Keratinocyte (primary cell): Measurements from ENCODE around the gene SIN3B. TPM values are rescaled to one million over a fixed set of nuclear protein-coding genes. Genes with fewer than 3 reads are reported as not detected.

Source experiments
- DNase-seq: peaks from one replicate; pipeline ENCODE4 v3.0.0-alpha.2; 2011; ENCODE audit warnings: low read depth, missing footprints, low spot score
- FAIRE-seq: peaks from 2 replicates; lab custom pipeline; 2011; peaks lifted over from hg19 to GRCh38; lab: Jason Lieb, UNC
- H2AFZ ChIP-seq: 2 replicates; pipeline ENCODE4 v1.6.0; 2012; ENCODE audit warnings: low read length, control low read depth, inconsistent platforms; ENCODE audit not compliant: control insufficient read depth
- H3K27ac ChIP-seq: 2 replicates; pipeline ENCODE4 v1.5.1; 2011; ENCODE audit warnings: low read length; ENCODE audit not compliant: control insufficient read depth, insufficient read depth
- H3K27me3 ChIP-seq: 3 replicates; pipeline ENCODE4 v1.6.0; 2011; ENCODE audit warnings: low read length; ENCODE audit not compliant: control insufficient read depth, insufficient read depth; ENCODE audit errors: extremely low read depth
- H3K36me3 ChIP-seq, 2 experiments: 2 replicates in 1 of 2; 3 replicates in 1 of 2; pipeline ENCODE4 v1.5.1; 2011; ENCODE audit warnings: low read length in 2 of 2, mild to moderate bottlenecking in 1 of 2; ENCODE audit not compliant: control insufficient read depth in 2 of 2, insufficient read depth in 2 of 2; ENCODE audit errors: extremely low read depth in 1 of 2
- H3K4me1 ChIP-seq: 3 replicates; pipeline ENCODE4 v1.5.1; 2011; ENCODE audit warnings: low read length; ENCODE audit not compliant: control insufficient read depth, insufficient read depth; ENCODE audit errors: extremely low read depth
- H3K4me2 ChIP-seq: 3 replicates; pipeline ENCODE4 v1.6.0; 2011; ENCODE audit warnings: low read depth, low read length; ENCODE audit not compliant: control insufficient read depth, insufficient read depth; ENCODE audit errors: extremely low read depth
- H3K4me3 ChIP-seq, 3 experiments: fragments of 200-600 bp in 1 of 3; sonication (generic) in 1 of 3; 2 replicates in 2 of 3; 3 replicates in 1 of 3; pipeline ENCODE4 v1.5.1; 2011 to 2016; ENCODE audit warnings: low read length in 3 of 3, mild to moderate bottlenecking in 3 of 3, control low read depth in 2 of 3, inconsistent platforms in 1 of 3, low read depth in 1 of 3, mixed read lengths in 1 of 3, mixed run types in 1 of 3, moderate library complexity in 1 of 3; ENCODE audit not compliant: control insufficient read depth in 2 of 3, insufficient read depth in 2 of 3; ENCODE audit errors: extremely low read depth in 1 of 3
- H3K79me2 ChIP-seq: 2 replicates; pipeline ENCODE4 v1.6.0; 2012; ENCODE audit warnings: low read length; ENCODE audit not compliant: control insufficient read depth, insufficient read depth
- H3K9ac ChIP-seq: 3 replicates; pipeline ENCODE4 v1.6.0; 2011; ENCODE audit warnings: low read length; ENCODE audit not compliant: control insufficient read depth, insufficient read depth; ENCODE audit errors: extremely low read depth
- H3K9me1 ChIP-seq: 3 replicates; pipeline ENCODE4 v1.6.0; 2011; ENCODE audit warnings: low read length; ENCODE audit not compliant: control insufficient read depth, insufficient read depth; ENCODE audit errors: extremely low read depth
- H3K9me3 ChIP-seq: 2 replicates; pipeline ENCODE4 v1.5.1; 2012; ENCODE audit warnings: low read depth, low read length; ENCODE audit not compliant: control insufficient read depth
- H4K20me1 ChIP-seq: 3 replicates; pipeline ENCODE4 v1.6.0; 2011; ENCODE audit warnings: low read length; ENCODE audit not compliant: control insufficient read depth, insufficient read depth; ENCODE audit errors: extremely low read depth
- CTCF ChIP-seq, 3 experiments: IDR thresholded peaks in 1 of 3; conservative IDR thresholded peaks in 1 of 3; optimal IDR thresholded peaks in 1 of 3; 2 replicates in 2 of 3; 3 replicates in 1 of 3; pipeline versions ENCODE3 to v1.5.1; 2011; ENCODE audit warnings: low read length in 3 of 3, mild to moderate bottlenecking in 3 of 3, moderate library complexity in 2 of 3, control low read depth in 1 of 3, inconsistent platforms in 1 of 3; ENCODE audit not compliant: insufficient read depth in 2 of 3; ENCODE audit errors: extremely low read depth in 1 of 3
- EZH2 ChIP-seq: IDR thresholded peaks from one replicate; pipeline ENCODE4 v1.6.1; 2012; ENCODE audit warnings: inconsistent platforms, mild to moderate bottlenecking, low read length, moderate library complexity
- dilution Hi-C: fragments of 300-500 bp; cut with MboI; formaldehyde crosslinking; loops from one replicate; pipeline ENCODE4 v1.7.0; 2020; ENCODE audit warnings: low sequenced_read_pairs; ENCODE audit not compliant: extremely low pct_ligation_motif_present
- polyA plus RNA-seq, 5 experiments: library from polyadenylated mRNA; depleted of rRNA in 3 of 5; stranded (reverse) in 3 of 5; stranded (forward) in 1 of 5; unstranded in 1 of 5; fragments of >200 nt; gene quantifications; 1 replicate in 1 of 5; 2 replicates in 3 of 5; 3 replicates in 1 of 5; pipeline versions ENCODE4 v1.2.1 to v1.2.3, GENCODE V29; 2011 to 2012; ENCODE audit warnings: missing spikeins in 2 of 5, low read depth in 1 of 5, low replicate concordance in 1 of 5

SIN3B gene
- polyA plus RNA-seq, 1 donor (not counting 4 experiments of a cell fraction or from before 2014, with no cell fraction given), result 30.9 TPM

- H3K4me1 ChIP-seq, result no peaks in the 10 kb centered on the region
- H4K20me1 ChIP-seq, result no peaks in the 10 kb centered on the region
- FAIRE-seq (no peak), DNase-seq (no peak)
- H3K4me2 ChIP-seq, result no peak overlapping the region
- TF ChIP-seq CTCF (optimal IDR thresholded peaks at IDR 0.05 in 1 of 3, IDR thresholded peaks at IDR 0.05 in 1 of 3, conservative IDR thresholded peaks at IDR 0.05 in 1 of 3; ENCODE audit: extremely low read depth in 1 of 3, insufficient read depth in 2 of 3, low read length in 3 of 3) (no peak), EZH2 (no peak)
- no peak overlapping the region for H3K27ac ChIP-seq
- no peaks in the 10 kb centered on the region for H3K27me3 ChIP-seq
- no peaks in the 10 kb centered on the region for H3K36me3 ChIP-seq
- H2AFZ ChIP-seq, result no peak overlapping the region
- no peaks in the 10 kb centered on the region for H3K9me1 ChIP-seq
- H3K9me3 ChIP-seq, result no peaks in the 10 kb centered on the region
- H3K9ac ChIP-seq, result no peak overlapping the region
- H3K4me3 ChIP-seq, result no peak overlapping the region
- dilution Hi-C loops, result no loop called here
- H3K79me2 ChIP-seq, result no peaks in the 10 kb centered on the region
These were observed 25.0 kb upstream of the SIN3B start for GRCh38 chr19:16804176-16804575.

- Histone ChIP-seq H3K36me3 (no peaks in the 10 kb centered on the region), H3K4me2 (no peak overlapping the region), H2AFZ (no peak overlapping the region), H4K20me1 (no peaks in the 10 kb centered on the region), H3K9me1 (no peaks in the 10 kb centered on the region), H3K79me2 (no peaks in the 10 kb centered on the region), H3K9me3 (no peaks in the 10 kb centered on the region), H3K9ac (no peak overlapping the region), H3K4me3 (no peak overlapping the region), H3K27me3 (no peaks in the 10 kb centered on the region), H3K4me1 (no peaks in the 10 kb centered on the region), H3K27ac (no peak overlapping the region)
- dilution Hi-C loops, result no loop called here
- FAIRE-seq (no peak), DNase-seq (no peak)
- TF ChIP-seq CTCF (optimal IDR thresholded peaks at IDR 0.05 in 1 of 3, IDR thresholded peaks at IDR 0.05 in 1 of 3, conservative IDR thresholded peaks at IDR 0.05 in 1 of 3; ENCODE audit: extremely low read depth in 1 of 3, insufficient read depth in 2 of 3, low read length in 3 of 3) (no peak), EZH2 (no peak)
These were observed 21.5 kb upstream of the SIN3B start for GRCh38 chr19:16807549-16808284.
